ENCODE measurements around the gene HCN1. TPM values are rescaled to one million over a fixed set of nuclear protein-coding genes. Genes with fewer than 3 reads are reported as not detected.
"Not testable (repeated sequence)": the region's sequence is repeated elsewhere in the genome, so short reads cannot be mapped to it uniquely, and the experiment has no call there.

HCN1 gene
- total RNA-seq, 1 donor from 2014 or later = not detected

DNA sequence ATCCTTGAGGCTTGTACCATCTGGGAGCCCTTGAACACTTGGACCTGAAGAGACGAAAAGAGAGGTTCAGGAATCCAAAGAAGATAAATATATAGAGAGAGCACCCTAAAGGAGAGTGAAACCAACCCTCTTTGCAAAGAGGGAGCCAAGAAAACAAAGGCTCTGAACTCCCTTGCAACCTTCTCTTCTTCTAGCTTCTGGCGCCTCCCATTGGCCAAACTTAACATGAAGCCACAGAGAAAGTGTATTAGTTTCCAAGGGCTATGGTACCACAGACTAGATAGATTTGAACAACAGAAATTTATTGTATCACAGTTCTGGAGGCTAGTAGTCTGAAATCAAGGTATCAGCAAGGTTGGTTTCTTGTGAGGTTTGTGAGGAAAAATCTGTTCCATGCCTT, 175.1 kb downstream of the HCN1 start:
- H3K4me1 Mint-ChIP-seq = no peaks in the 10 kb centered on the region
- DNase-seq (ENCODE audit: low spot score in 2 of 2, unreplicated experiment in 2 of 2) = no peak
- H3K9me3 Mint-ChIP-seq = no peaks in the 10 kb centered on the region

DNA sequence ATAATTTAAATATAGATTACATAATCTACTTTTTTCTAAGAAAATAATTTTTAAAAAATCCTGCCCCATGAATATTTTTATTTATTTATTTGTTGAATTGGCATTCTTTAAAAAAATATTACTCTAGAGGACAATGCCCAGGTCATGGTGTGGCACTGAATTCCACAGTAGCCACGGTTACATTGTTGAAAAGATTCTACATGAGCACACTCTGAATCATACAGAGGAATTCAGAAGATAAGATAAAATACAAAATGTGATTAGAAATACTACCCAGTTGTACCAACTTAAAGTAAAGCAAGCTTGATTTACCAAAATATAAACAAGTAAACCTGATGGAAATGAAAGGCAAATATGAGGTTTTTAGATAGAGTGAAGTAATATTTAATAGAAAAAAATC, 183.7 kb downstream of the HCN1 start:
- H3K4me3 Mint-ChIP-seq = no peak overlapping the region
- H3K27ac Mint-ChIP-seq = no peak overlapping the region
- H3K36me3 Mint-ChIP-seq = no peaks in the 10 kb centered on the region
- H3K9me3 Mint-ChIP-seq = no peaks in the 10 kb centered on the region
- peaks cover 2% of the 10 kb centered on the region for H3K27me3 Mint-ChIP-seq (ENCODE audit: low read depth)
- TF ChIP-seq, protein P1, sequence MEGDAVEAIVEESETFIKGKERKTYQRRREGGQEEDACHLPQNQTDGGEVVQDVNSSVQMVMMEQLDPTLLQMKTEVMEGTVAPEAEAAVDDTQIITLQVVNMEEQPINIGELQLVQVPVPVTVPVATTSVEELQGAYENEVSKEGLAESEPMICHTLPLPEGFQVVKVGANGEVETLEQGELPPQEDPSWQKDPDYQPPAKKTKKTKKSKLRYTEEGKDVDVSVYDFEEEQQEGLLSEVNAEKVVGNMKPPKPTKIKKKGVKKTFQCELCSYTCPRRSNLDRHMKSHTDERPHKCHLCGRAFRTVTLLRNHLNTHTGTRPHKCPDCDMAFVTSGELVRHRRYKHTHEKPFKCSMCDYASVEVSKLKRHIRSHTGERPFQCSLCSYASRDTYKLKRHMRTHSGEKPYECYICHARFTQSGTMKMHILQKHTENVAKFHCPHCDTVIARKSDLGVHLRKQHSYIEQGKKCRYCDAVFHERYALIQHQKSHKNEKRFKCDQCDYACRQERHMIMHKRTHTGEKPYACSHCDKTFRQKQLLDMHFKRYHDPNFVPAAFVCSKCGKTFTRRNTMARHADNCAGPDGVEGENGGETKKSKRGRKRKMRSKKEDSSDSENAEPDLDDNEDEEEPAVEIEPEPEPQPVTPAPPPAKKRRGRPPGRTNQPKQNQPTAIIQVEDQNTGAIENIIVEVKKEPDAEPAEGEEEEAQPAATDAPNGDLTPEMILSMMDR (IDR thresholded peaks at IDR 0.05; ENCODE audit: unreplicated experiment) = no peak
- DNase-seq (ENCODE audit: low spot score in 2 of 2, unreplicated experiment in 2 of 2) = no peak
- no peaks in the 10 kb centered on the region for H3K4me1 Mint-ChIP-seq

More for the DNA sequence above, 175.1 kb downstream of the HCN1 start:
- Mint-ChIP-seq H3K4me3 (no peak overlapping the region), H3K36me3 (no peaks in the 10 kb centered on the region), H3K27me3 (ENCODE audit: low read depth) (no peaks in the 10 kb centered on the region), H3K27ac (no peak overlapping the region)
- TF ChIP-seq, protein P1 (IDR thresholded peaks at IDR 0.05; ENCODE audit: unreplicated experiment) = no peak

DNA sequence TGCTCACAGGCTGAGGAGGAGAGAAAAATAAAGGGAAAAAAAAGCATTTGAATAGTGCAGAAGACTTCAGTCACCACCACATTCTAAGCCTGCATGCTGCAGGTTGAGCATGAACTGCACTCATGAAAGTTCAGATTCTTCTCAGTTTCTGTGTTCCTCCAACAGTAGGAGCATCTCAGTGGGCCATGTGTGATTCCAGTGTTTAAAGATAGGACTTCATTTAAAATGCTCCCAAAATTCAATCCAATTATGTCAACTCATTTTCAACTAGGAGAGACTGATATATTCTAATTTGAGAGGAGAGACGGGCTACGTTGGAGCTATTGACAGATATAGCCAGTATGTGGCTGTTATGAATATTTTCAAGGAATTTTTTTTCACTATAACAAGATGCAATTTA, 186.8 kb downstream of the HCN1 start:
- H3K4me3 Mint-ChIP-seq = no peak overlapping the region
- peaks cover 2% of the 10 kb centered on the region for H3K27me3 Mint-ChIP-seq (ENCODE audit: low read depth)
- H3K36me3 Mint-ChIP-seq = no peaks in the 10 kb centered on the region
- TF ChIP-seq, protein P1 (IDR thresholded peaks at IDR 0.05; ENCODE audit: unreplicated experiment) = no peak
- H3K27ac Mint-ChIP-seq = no peak overlapping the region
- H3K4me1 Mint-ChIP-seq = no peaks in the 10 kb centered on the region
- no peak for DNase-seq (ENCODE audit: low spot score in 2 of 2, unreplicated experiment in 2 of 2)
- H3K9me3 Mint-ChIP-seq = no peaks in the 10 kb centered on the region

DNA sequence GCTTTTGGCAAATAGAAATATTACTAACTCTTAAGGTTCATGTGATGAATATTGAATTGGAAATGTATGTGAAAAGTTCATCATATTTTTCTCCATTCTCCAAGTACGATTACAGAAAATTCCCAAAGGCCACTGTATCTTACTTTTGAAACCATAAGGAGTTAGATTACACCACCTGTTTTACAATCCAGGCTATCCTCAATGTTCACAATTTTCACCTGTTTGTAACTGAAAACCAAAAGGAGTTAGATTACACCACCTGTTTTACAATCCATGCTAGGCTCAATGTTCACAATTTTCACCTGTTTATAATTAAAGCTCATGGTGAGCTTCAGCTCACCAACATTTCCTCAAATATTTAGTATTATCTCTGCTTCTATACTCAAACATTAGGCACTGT, 188.0 kb downstream of the HCN1 start:
- Mint-ChIP-seq H3K27ac (no peak overlapping the region), H3K27me3 (ENCODE audit: low read depth) (peaks cover 2% of the 10 kb centered on the region), H3K36me3 (no peaks in the 10 kb centered on the region), H3K4me3 (no peak overlapping the region), H3K4me1 (no peaks in the 10 kb centered on the region), H3K9me3 (peaks cover 1% of the 10 kb centered on the region)
- no peak for DNase-seq (ENCODE audit: low spot score in 2 of 2, unreplicated experiment in 2 of 2)
- TF ChIP-seq, protein P1 (IDR thresholded peaks at IDR 0.05; ENCODE audit: unreplicated experiment) = no peak

DNA sequence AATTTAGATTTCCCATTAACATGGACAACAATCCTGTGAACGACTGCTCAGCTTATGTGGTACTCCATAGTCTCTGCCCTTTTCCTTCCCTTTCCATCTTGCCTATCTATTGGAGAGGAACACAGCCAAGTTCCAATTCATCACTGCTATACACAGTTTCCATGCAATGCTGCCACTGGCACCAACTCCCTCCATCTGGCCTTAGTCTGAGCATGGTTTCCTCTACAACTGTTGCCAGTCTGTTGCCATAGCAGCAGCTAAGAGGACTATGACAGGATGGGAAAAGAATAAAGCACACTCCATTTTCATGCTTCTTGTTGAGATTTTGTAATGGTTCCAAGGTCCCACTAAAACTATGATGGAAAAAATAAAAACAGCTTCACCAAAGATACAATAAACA, 189.0 kb downstream of the HCN1 start:
- Mint-ChIP-seq H3K27ac (no peak overlapping the region), H3K9me3 (peaks cover 4% of the 10 kb centered on the region), H3K36me3 (no peaks in the 10 kb centered on the region), H3K4me1 (no peaks in the 10 kb centered on the region), H3K4me3 (no peak overlapping the region), H3K27me3 (ENCODE audit: low read depth) (peaks cover 2% of the 10 kb centered on the region)
- no peak for DNase-seq (ENCODE audit: low spot score in 2 of 2, unreplicated experiment in 2 of 2)
- TF ChIP-seq, protein P1 (IDR thresholded peaks at IDR 0.05; ENCODE audit: unreplicated experiment) = no peak

DNA sequence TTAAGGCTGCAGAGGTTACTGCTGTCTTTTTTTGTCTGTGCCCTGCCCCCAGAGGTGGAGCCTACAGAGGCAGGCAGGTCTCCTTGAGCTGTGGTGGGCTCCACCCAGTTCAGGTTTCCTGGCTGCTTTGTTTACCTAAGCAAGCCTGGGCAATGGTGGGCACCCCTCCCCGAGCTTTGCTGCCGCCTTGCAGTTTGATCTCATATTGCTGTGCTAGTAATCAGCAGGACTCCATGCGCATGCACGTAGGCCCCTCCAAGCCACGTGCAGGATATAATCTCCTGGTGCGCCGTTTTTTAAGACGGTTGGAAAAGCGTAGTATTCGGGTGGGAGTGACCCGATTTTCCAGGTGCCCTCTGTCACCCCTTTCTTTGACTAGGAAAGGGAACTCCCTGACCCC, 197.2 kb downstream of the HCN1 start:
- H3K9me3 Mint-ChIP-seq; H3K4me3 Mint-ChIP-seq; H3K4me1 Mint-ChIP-seq; H3K27ac Mint-ChIP-seq; H3K36me3 Mint-ChIP-seq; H3K27me3 Mint-ChIP-seq (ENCODE audit: low read depth); DNase-seq (ENCODE audit: low spot score in 2 of 2, unreplicated experiment in 2 of 2): not testable (repeated sequence)
